ENCODE data around the gene IQCE.
"Not testable (repeated sequence)": the region's sequence is repeated elsewhere in the genome, so short reads cannot be mapped to it uniquely, and the experiment has no call there.

IQCE gene

GRCh38 chr7:2582006-2582735, 23.4 kb downstream of the IQCE start:
- no peak for DNase-seq

GRCh38 chr7:2583798-2584580, 25.2 kb downstream of the IQCE start:
- DNase-seq = no peak

- DNase-seq = no peak
These were observed 26.7 kb downstream of the IQCE start for GRCh38 chr7:2585446-2585845.

DNA sequence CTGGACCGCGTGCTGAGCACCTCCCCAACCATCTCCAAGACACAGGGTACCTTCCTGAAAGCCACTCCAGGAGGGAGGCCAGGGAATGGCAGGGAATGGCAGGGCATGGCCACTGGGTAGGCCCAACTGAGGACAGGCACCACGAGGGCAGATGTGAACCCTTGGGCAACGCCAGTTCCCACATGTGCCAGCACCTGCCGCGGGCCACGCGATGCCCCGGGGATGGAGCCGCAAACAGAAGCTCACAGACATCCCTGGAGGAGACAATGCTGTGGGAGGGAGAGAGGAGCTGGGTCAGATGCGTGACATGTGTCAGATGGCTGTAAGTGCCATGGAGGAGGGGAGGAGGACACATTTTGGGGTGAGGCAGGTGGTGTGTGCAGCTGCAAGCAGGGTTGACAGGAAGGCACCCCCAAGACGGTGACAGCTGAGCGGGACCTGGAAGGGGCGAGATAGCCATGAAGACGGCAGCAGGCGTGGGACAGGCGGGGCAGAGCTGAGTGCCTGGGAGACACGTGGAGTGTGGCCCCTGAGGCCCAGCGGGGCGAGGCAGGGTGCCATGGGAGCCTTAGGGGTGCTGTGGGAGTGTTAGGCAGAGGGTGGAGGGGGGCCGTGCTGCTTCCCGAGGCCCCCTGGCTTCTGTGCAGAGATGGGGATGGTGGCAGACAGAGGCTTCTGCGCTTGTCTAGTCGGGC, 27.7 kb downstream of the IQCE start:
- no peak for DNase-seq

GRCh38 chr7:2587134-2587533, 28.4 kb downstream of the IQCE start:
- no peak for DNase-seq

DNA sequence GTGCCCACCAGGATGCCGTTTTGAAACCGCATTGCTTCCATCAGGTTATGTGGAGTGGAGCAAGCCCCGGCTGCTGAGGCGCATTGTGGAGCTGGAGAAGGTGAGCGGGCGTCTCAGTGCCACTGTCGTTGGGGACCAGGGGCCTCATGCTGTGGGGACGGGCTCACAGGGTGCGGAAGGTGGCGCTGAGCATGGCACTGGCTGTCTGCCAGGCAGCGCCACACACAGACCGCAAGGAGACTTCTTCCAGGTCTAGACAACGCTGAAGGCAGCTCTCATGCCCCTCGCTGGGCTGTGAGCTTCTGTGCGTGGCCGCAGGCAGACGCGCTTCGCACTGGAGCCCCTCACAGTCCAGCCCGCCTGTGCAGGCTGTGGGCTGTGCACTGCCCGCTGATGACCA, 29.0 kb downstream of the IQCE start:
- DNase-seq = no peak

GRCh38 chr7:2589341-2589740, 30.6 kb downstream of the IQCE start:
- DNase-seq = no peak

GRCh38 chr7:2589941-2590340, 31.2 kb downstream of the IQCE start:
- DNase-seq = not testable (repeated sequence)

DNA sequence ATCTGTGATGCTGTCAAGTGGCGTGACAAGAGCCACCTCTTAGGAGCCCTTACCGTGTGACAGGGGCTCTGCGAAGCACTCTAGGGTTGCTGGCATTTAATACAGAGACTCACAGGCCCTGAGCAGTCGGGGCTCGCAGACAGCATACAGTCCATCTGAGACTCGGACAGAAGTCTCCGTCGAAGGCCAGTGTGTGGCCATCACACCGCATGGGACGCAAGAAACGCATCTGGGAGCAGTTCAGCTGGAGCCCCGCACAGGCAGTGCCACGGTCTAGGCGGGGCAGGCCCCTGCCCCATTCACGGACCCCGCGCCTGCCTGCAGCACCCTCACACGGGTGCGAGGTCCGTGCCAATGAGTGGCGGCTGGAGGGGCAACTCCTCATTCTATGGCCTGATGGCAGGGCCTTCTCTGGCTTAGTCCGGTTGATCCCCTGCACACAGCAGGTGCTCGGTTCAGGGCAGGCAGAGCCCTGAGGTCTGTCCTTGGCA, 33.6 kb downstream of the IQCE start:
- DNase-seq = no peak

DNA sequence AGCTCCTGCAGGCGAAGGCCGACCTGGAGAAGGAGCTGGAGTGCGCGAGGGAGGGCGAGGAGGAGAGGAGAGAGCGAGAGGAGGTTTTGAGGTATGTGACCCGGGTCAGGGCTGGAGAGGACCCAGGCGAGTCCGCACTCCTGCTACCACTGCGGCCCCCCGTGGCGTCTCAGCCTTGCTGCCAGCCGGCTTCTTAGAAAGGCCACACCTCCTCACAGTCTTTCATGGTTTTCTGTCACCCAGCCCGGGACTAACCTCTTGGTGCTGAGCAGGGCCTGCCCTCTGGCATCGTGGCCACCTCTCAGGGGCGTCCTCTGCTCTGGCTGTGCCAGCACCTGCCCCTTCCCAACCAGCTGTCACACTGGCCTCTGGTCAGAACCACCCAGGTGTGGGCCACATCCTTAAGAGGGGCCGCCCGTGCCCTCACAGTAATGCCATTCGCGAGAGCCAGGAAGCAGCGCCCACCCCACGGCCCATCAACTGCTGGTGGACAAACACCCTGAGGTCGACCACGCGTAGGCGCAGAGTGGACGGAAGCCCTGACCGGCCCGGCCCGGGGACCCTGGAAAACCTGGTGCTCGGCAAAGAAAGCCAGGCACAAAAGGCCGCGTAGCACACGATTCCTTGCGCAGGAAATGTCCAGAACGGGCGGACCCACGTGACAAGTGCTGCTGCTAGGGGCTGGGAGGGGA, 34.4 kb downstream of the IQCE start:
- DNase-seq = no peak

DNA sequence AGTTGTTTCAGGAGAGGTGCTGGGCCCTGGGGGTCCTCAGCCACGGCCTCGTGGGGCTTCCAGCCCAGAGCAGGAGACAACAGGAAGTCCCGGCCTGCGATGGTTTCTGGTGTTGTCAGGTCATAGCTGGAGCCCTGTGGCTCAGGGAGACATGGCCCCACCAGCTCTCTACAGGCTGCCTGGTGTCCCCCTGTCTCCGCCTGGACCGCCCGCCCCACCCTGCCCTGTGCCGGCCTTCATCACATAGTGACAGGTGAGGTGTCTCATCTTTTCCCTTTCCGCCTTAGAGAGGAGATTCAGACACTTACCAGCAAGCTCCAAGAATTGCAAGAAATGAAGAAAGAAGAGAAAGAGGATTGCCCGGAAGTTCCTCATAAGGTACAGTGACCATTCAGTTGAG, 35.8 kb downstream of the IQCE start:
- DNase-seq = no peak

- no peak for DNase-seq
These were observed 36.6 kb downstream of the IQCE start for GRCh38 chr7:2595258-2595860.

- no peak for DNase-seq
These were observed 37.9 kb downstream of the IQCE start for GRCh38 chr7:2596464-2597272.

- no peak for DNase-seq
These were observed 38.5 kb downstream of the IQCE start for GRCh38 chr7:2597273-2597640.

DNA sequence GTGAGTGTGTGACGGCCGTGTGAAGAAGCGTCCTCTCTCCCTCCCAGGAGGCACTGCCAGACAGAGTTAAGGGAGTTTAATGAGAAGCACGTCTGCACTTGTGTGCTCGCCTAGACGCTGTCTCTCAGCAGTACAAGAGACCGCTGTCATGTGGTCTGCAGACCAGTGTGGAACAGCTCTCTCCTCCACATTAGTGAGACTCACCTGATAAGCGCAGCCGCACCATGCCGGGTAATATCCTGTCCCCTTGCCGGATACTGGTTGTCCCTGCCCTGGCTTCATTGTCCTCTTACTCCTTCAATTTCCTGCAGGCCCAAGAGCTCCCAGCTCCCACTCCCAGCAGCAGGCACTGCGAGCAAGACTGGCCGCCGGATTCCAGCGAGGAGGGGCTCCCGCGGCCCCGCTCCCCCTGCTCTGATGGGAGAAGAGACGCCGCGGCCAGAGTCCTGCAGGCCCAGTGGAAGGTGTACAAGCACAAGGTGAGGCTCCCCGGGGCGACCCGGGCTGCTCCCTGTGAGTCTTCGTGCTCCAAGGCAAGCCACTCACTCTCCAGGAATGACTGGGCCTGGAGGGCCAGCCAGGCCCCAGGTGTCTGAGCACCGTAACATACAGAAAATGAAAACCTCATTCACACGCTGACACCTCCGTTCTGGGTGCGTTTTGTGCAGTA, 39.5 kb downstream of the IQCE start:
- no peak for DNase-seq

- no peak for DNase-seq
These were observed 42.3 kb downstream of the IQCE start for GRCh38 chr7:2601065-2601464.

DNA sequence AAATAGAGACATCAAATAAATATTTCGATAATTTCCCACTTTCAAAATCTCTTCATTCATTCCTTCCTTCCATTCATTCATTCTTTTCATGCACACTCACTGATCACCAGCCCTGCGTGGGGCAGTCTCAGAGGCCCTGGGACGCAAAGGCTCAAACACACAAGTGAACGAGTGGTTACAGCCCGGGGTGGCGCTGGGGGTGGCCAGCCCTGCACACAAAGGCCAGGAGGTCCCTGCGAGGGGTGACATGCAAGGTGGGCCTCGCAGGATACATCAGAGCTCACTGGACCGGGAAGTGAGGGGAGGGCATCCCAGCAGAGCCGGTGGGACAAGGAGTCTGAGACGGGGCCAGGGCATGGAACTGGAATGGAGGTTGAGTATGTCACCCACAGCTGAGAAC, 43.1 kb downstream of the IQCE start:
- DNase-seq = no peak

DNA sequence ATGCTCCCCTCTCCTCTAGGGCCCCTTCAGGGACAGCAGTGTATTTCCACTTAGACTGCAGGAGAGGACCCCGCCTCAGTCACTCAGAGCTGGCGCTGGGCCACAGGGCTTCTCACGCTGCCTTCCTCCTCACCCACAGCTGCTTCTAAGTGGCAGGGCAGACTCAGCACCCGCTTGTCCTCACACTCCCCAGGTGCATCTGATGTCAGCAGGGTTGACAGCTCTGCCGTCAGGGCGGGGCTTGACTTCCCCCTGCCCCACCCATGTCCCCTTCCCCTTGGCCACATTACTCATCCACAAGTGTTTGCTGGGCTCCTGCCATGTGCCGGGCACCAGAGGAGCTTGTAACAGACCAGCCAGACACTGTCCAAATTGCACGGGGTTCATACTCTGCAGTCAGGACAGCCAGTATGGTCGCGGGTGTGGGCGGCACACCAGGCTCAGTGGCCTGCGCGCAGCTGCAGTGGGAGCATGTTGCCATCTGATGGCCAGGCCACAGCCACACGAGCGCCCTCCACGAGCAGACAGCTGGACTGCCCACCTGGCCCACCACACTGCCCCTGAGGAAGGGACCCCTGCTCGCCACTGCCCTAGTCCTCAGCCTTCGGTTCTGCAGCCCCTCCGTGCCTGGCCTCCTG, 43.7 kb downstream of the IQCE start:
- DNase-seq = peak; percentile 83

GRCh38 chr7:2603044-2603965, 44.5 kb downstream of the IQCE start:
- DNase-seq = no peak

Measured in SHP77 treated with DMSO at 0.1 percent for 48 hours (cell line).